ENCODE measurements around the gene DGKD.

Gene DGKD

DNA sequence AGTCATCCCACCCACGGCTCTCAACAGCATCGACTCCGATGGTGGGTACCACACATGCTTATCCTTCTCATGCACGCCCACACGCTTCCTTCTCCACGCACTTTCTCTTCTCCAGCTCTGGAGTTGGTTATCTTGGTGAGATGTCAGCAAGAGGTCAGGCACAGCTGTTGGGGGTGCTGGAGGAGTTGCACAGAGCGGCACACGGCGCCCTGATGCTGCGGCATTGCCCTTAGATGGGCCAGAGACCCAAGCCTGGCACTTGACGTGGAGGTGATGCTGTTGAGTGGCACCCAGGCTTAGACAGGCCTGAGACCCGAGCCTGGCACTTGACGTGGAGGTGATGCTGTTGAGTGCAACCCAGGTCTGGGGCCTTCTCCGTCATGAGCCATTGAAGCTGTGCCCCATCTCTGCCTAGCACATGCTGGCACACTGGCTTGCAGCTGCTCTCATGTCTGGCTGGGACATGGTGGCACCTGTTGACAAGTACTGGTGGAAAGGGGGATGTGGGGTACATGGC, 83.2 kb downstream of the DGKD start:
- TF ChIP-seq, protein P1, sequence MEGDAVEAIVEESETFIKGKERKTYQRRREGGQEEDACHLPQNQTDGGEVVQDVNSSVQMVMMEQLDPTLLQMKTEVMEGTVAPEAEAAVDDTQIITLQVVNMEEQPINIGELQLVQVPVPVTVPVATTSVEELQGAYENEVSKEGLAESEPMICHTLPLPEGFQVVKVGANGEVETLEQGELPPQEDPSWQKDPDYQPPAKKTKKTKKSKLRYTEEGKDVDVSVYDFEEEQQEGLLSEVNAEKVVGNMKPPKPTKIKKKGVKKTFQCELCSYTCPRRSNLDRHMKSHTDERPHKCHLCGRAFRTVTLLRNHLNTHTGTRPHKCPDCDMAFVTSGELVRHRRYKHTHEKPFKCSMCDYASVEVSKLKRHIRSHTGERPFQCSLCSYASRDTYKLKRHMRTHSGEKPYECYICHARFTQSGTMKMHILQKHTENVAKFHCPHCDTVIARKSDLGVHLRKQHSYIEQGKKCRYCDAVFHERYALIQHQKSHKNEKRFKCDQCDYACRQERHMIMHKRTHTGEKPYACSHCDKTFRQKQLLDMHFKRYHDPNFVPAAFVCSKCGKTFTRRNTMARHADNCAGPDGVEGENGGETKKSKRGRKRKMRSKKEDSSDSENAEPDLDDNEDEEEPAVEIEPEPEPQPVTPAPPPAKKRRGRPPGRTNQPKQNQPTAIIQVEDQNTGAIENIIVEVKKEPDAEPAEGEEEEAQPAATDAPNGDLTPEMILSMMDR (IDR thresholded peaks at IDR 0.05) = no peak
- Histone ChIP-seq H3K9me3 (no peaks in the 10 kb centered on the region), H3K27me3 (no peaks in the 10 kb centered on the region), H3K36me3 (peaks cover 41 to 78% (median 60%) of the 10 kb centered on the region in 3 donors), H3K4me3 (no peak overlapping the region), H3K27ac (no peak overlapping the region), H3K4me1 (peaks cover 0 to 6% (median 0%) of the 10 kb centered on the region in 4 donors)
- intact Hi-C loops (cut with DNase I; ENCODE audit: low total_unique reads) = no loop called here
- DNase-seq = peak; percentile 3 to 53

DNA sequence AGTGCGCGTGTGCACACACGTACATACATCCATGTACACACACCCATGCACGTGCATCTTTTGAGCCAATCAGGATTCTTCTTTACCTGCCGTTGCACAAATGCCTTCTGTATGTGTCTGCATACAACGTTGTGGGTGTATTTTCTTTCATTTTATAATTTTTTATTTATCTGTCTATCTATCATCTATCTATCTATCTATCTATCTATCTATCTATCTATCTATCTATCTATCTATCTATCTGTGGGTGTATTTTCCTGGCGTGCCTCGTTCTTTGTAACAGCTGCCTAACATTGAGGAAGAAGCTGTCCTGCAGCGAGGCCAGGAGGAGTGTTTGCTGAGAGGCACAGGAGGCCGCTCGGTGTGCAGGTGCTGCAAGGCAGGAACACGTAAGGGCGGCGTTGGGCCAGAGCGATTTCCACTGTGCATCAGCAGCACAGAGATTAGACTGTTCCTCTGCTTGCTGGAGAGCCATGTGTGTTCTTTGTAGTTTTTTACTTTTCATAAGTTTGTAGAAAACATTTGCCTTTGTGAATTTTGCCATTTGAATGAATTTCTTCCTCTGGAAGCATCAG, 84.4 kb downstream of the DGKD start:
- Histone ChIP-seq H3K27ac (no peak overlapping the region), H3K4me3 (no peak overlapping the region), H3K27me3 (no peaks in the 10 kb centered on the region), H3K4me1 (peaks cover 0 to 12% (median under 1%) of the 10 kb centered on the region in 4 donors), H3K36me3 (peaks cover 45 to 80% (median 60%) of the 10 kb centered on the region in 3 donors), H3K9me3 (no peaks in the 10 kb centered on the region)
- TF ChIP-seq, protein P1 (IDR thresholded peaks at IDR 0.05) = no peak
- intact Hi-C loops (cut with DNase I; ENCODE audit: low total_unique reads) = no loop called here
- peak in 1 of 2 donors; percentile 42 for DNase-seq

DNA sequence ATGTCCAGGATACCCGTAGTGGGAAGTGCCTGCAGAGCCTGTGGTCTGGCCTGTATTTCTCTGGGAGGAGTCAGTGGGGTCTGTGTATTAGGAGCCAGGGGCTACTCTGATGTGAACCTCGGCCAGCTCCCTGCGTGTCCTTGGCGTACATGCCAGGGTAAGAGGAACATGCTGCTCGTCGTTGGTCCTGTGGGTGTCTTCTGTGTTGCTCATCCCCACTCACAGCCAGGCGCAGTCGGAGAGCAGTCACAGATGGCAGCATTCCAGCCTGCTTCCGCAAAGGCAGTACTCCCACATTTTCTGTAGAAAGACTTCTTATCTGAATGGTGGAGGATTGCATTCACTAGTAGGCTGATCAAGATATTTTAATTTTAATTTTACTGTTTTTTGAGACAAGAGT, 84.9 kb downstream of the DGKD start:
- no peak overlapping the region for H3K4me3 ChIP-seq
- H3K36me3 ChIP-seq = peaks cover 45 to 83% (median 60%) of the 10 kb centered on the region in 3 donors
- H3K4me1 ChIP-seq = peaks cover 0 to 12% (median 6%) of the 10 kb centered on the region in 4 donors
- H3K9me3 ChIP-seq = no peaks in the 10 kb centered on the region
- TF ChIP-seq, protein P1 (IDR thresholded peaks at IDR 0.05) = no peak
- no peak overlapping the region for H3K27ac ChIP-seq
- H3K27me3 ChIP-seq = no peaks in the 10 kb centered on the region
- intact Hi-C loops (cut with DNase I; ENCODE audit: low total_unique reads) = no loop called here
- peak; percentile 50 to 65 for DNase-seq

DNA sequence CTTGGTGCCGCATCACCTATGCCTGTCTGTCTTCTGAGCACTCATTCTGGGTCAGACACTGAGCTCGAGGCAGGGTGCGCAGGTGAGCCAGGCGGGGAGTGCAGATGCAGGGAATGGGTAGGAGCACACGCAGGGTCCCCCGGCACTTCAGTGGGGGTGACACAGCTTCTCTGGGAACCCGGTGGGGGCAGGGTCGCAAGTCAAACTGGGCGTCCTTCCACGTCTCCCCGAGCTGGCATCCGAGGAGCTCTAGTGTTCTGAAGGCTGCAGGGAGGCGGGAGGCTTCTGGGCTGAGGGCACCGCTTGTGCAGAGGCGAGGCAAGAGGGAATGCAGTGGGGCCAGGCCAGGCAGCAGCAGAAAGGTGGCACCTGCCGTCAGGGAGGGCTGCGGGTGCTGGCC, 86.0 kb downstream of the DGKD start:
- Histone ChIP-seq H3K4me1 (peaks cover 0 to 15% (median 6%) of the 10 kb centered on the region in 4 donors), H3K4me3 (no peak overlapping the region), H3K27me3 (no peaks in the 10 kb centered on the region), H3K9me3 (no peaks in the 10 kb centered on the region), H3K27ac (no peak overlapping the region), H3K36me3 (peaks cover 45 to 83% (median 50%) of the 10 kb centered on the region in 3 donors)
- peak in 1 of 2 donors; percentile 54 for DNase-seq
- TF ChIP-seq, protein P1 (IDR thresholded peaks at IDR 0.05) = no peak
- intact Hi-C loops (cut with DNase I; ENCODE audit: low total_unique reads) = loop anchor here (5.0 to 10.0 kb wide), 5 partner anchors 33 to 264 kb away; partner anchors contain the start of gene DGKD

DNA sequence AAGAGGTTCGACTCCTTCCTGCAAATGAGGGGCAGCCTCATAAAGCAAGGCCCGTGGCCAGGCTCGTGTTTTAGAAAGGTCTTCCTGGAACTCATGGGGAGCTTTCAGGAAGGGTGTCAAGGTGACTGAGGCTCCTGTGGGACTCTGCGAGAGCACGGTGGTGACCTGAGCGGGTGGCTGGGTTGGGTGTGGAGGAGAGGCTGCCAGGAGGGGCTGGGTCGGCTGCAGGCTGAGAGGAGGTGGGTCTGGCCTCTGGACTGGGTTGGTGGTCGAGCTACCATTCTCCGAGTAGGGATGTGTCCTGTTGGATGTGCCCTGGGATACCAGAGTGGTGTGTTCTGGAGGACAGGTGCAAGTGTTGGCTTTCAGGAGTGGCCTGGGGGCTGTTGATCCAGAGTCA, 86.4 kb downstream of the DGKD start:
- TF ChIP-seq, protein P1 (IDR thresholded peaks at IDR 0.05) = no peak

More for the DNA sequence above, 86.4 kb downstream of the DGKD start:
- Histone ChIP-seq H3K9me3 (no peaks in the 10 kb centered on the region), H3K4me1 (peaks cover 0 to 15% (median 6%) of the 10 kb centered on the region in 4 donors), H3K4me3 (no peak overlapping the region), H3K27ac (no peak overlapping the region), H3K27me3 (no peaks in the 10 kb centered on the region), H3K36me3 (peaks cover 43 to 83% (median 46%) of the 10 kb centered on the region in 3 donors)
- peak in 1 of 2 donors; percentile 62 for DNase-seq
- intact Hi-C loops (cut with DNase I; ENCODE audit: low total_unique reads) = loop anchor here (5.0 to 10.0 kb wide), 5 partner anchors 33 to 264 kb away; partner anchors contain the start of gene DGKD
